WTC11 (cell line): ENCODE measurements around the gene NHLH2. TPM values are rescaled to one million over a fixed set of nuclear protein-coding genes. Genes with fewer than 3 reads are reported as not detected.

Source experiments
- ATAC-seq: fragments of 200-7000 bp; cut with Tn5 transposase; 2 replicates; pipeline ENCODE4 v1.10.0; 2021; ENCODE audit warnings: mild to moderate bottlenecking, moderate library complexity
- CTCF ChIA-PET: fragments of 300-600 bp; sonication (Branson Sonifier 250); formaldehyde crosslinking; loops from one replicate; lab custom pipeline; 2021; ENCODE audit warnings: antibody characterized with exemption; lab: Charles Lee
- POLR2A ChIA-PET: fragments of 350-600 bp; sonication (Branson Sonifier 250); formaldehyde crosslinking; loops from one replicate; lab custom pipeline; 2021; ENCODE audit warnings: antibody characterized with exemption; lab: Charles Lee
- DNase-seq: peaks from one replicate; pipeline ENCODE4 v3.0.0; 2021; ENCODE audit warnings: low spot score
- H3K27ac Mint-ChIP-seq: 2 replicates; pipeline ENCODE4 v1.8.0; 2021; ENCODE audit warnings: mixed read lengths
- H3K27me3 Mint-ChIP-seq: 2 replicates; pipeline ENCODE4 v1.8.0; 2021; ENCODE audit warnings: low read depth, mild to moderate bottlenecking, moderate library complexity, mixed read lengths
- H3K36me3 Mint-ChIP-seq: 2 replicates; pipeline ENCODE4 v1.8.0; 2021; ENCODE audit warnings: mixed read lengths
- H3K4me1 Mint-ChIP-seq: 2 replicates; pipeline ENCODE4 v1.8.0; 2022; ENCODE audit warnings: mixed read lengths
- H3K4me3 Mint-ChIP-seq: 2 replicates; pipeline ENCODE4 v1.8.0; 2021; ENCODE audit warnings: mild to moderate bottlenecking, moderate library complexity, mixed read lengths
- H3K9me3 Mint-ChIP-seq: 2 replicates; pipeline ENCODE4 v1.8.0; 2021; ENCODE audit warnings: mixed read lengths
- ARID4B ChIP-seq: sonication (generic); formaldehyde crosslinking; IDR thresholded peaks from 2 replicates; pipeline ENCODE4 v1.8.0; 2023; ENCODE audit warnings: missing genetic modification reagents, mild to moderate bottlenecking, borderline replicate concordance
- ATF3 ChIP-seq: sonication (generic); formaldehyde crosslinking; conservative IDR thresholded peaks from 2 replicates; pipeline ENCODE4 v1.8.1; 2022; ENCODE audit warnings: mild to moderate bottlenecking, missing genetic modification reagents
- ETV6 ChIP-seq: sonication (generic); formaldehyde crosslinking; IDR thresholded peaks from 2 replicates; pipeline ENCODE4 v1.8.1; 2022; ENCODE audit warnings: mild to moderate bottlenecking, missing genetic modification reagents
- JUN ChIP-seq: sonication (generic); formaldehyde crosslinking; IDR thresholded peaks from 2 replicates; pipeline ENCODE4 v1.8.0; 2023; ENCODE audit warnings: mild to moderate bottlenecking, missing genetic modification reagents
- OVOL2 ChIP-seq: fragments of 250-450 bp; sonication (Bioruptor Pico); IDR thresholded peaks from 2 replicates; pipeline ENCODE4 v1.9.0; 2021; ENCODE audit warnings: mild to moderate bottlenecking, borderline replicate concordance
- PRRX2 ChIP-seq: fragments of 250-450 bp; sonication (Bioruptor Pico); IDR thresholded peaks from 2 replicates; pipeline ENCODE4 v1.8.0; 2021; ENCODE audit warnings: mild to moderate bottlenecking
- SOX15 ChIP-seq: fragments of 250-450 bp; sonication (Bioruptor Pico); IDR thresholded peaks from 2 replicates; pipeline ENCODE4 v1.9.0; 2021; ENCODE audit warnings: mild to moderate bottlenecking
- TCF7 ChIP-seq: sonication (generic); formaldehyde crosslinking; IDR thresholded peaks from 2 replicates; pipeline ENCODE4 v1.8.0; 2022; ENCODE audit warnings: mild to moderate bottlenecking, low read depth, missing genetic modification reagents, moderate library complexity
- TEAD1 ChIP-seq: sonication (generic); formaldehyde crosslinking; IDR thresholded peaks from 2 replicates; pipeline ENCODE4 v1.8.0; 2022; ENCODE audit warnings: mild to moderate bottlenecking, missing genetic modification reagents
- ZNF138 ChIP-seq: sonication (generic); formaldehyde crosslinking; conservative IDR thresholded peaks from 2 replicates; pipeline ENCODE4 v1.8.1; 2022; ENCODE audit warnings: mild to moderate bottlenecking, moderate library complexity, missing genetic modification reagents
- ZNF263 ChIP-seq: sonication (generic); formaldehyde crosslinking; IDR thresholded peaks from 2 replicates; pipeline ENCODE4 v1.8.1; 2022; ENCODE audit warnings: low read depth, mild to moderate bottlenecking, moderate library complexity, missing genetic modification reagents
- ZSCAN18 ChIP-seq: fragments of 250-450 bp; sonication (Bioruptor Pico); IDR thresholded peaks from 2 replicates; pipeline ENCODE4 v2.1.2; 2022; ENCODE audit warnings: mild to moderate bottlenecking, moderate library complexity
- total RNA-seq: library from RNA; stranded (reverse); gene quantifications from 3 replicates; pipeline ENCODE4 v1.2.3, GENCODE V29; 2021
- TF ChIP-seq, protein P1 (sequence below): sonication (generic); formaldehyde crosslinking; IDR thresholded peaks from 2 replicates; pipeline ENCODE4 v1.8.1; 2022; ENCODE audit warnings: mild to moderate bottlenecking, moderate library complexity, missing genetic modification reagents
- TF ChIP-seq, protein P2 (sequence below): sonication (generic); formaldehyde crosslinking; IDR thresholded peaks from 2 replicates; pipeline ENCODE4 v1.8.1; 2022; ENCODE audit warnings: missing genetic modification reagents, borderline replicate concordance
- TF ChIP-seq, protein P3 (sequence below): fragments of 250-450 bp; sonication (Bioruptor Pico); IDR thresholded peaks from 2 replicates; pipeline ENCODE4 v1.9.0; 2021; ENCODE audit warnings: moderate library complexity, mild to moderate bottlenecking, inconsistent platforms, borderline replicate concordance
- TF ChIP-seq, protein P4 (sequence below): sonication (generic); formaldehyde crosslinking; IDR thresholded peaks from 2 replicates; pipeline ENCODE4 v1.8.0; 2023; ENCODE audit warnings: mild to moderate bottlenecking, missing genetic modification reagents
- TF ChIP-seq, protein P5 (sequence below): sonication (generic); formaldehyde crosslinking; IDR thresholded peaks from 2 replicates; pipeline ENCODE4 v1.8.1; 2023; ENCODE audit warnings: mild to moderate bottlenecking, missing genetic modification reagents

Gene NHLH2
- total RNA-seq, 1 experiment from 2014 or later = 4.3 TPM

DNA sequence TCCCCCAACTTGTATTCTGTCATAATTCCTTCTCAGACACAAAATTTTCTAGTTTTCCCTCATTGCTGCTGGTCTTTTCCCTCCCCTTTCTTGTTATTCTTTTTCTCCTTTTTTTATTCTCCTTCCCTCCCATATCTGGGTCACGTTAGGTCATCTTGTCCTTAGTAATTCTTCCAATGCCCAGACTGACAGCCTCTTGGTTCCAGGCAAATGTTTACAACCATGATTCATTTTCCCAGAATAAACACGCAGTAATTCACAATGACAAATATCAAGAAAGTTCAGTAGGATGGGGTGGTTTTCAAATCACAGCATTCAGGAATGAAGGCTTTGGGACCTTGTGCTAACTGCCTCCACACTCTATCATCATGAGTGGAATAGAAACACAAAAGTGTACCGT lies 25.2 kb downstream of the NHLH2 start:
- POLR2A ChIA-PET = no interaction called here
- no peak for DNase-seq
- H3K4me1 Mint-ChIP-seq = no peaks in the 10 kb centered on the region
- TF ChIP-seq ETV6 (CRISPR knock-in tag) (no peak), OVOL2 (CRISPR knock-in tag) (no peak), ZNF263 (no peak), TEAD1 (no peak), PRRX2 (CRISPR knock-in tag) (no peak), TCF7 (no peak), ZNF138 (CRISPR knock-in tag) (no peak), SOX15 (no peak), ARID4B (CRISPR knock-in tag) (no peak), JUN (CRISPR knock-in tag) (no peak), ZSCAN18 (CRISPR knock-in tag) (no peak), ATF3 (no peak)
- TF ChIP-seq, protein P1, sequence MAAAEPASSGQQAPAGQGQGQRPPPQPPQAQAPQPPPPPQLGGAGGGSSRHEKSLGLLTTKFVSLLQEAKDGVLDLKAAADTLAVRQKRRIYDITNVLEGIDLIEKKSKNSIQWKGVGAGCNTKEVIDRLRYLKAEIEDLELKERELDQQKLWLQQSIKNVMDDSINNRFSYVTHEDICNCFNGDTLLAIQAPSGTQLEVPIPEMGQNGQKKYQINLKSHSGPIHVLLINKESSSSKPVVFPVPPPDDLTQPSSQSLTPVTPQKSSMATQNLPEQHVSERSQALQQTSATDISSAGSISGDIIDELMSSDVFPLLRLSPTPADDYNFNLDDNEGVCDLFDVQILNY (CRISPR knock-in tag) = no peak
- TF ChIP-seq, protein P2, sequence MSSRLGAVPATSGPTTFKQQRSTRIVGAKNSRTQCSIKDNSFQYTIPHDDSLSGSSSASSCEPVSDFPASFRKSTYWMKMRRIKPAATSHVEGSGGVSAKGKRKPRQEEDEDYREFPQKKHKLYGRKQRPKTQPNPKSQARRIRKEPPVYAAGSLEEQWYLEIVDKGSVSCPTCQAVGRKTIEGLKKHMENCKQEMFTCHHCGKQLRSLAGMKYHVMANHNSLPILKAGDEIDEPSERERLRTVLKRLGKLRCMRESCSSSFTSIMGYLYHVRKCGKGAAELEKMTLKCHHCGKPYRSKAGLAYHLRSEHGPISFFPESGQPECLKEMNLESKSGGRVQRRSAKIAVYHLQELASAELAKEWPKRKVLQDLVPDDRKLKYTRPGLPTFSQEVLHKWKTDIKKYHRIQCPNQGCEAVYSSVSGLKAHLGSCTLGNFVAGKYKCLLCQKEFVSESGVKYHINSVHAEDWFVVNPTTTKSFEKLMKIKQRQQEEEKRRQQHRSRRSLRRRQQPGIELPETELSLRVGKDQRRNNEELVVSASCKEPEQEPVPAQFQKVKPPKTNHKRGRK = no peak
- TF ChIP-seq, protein P3, sequence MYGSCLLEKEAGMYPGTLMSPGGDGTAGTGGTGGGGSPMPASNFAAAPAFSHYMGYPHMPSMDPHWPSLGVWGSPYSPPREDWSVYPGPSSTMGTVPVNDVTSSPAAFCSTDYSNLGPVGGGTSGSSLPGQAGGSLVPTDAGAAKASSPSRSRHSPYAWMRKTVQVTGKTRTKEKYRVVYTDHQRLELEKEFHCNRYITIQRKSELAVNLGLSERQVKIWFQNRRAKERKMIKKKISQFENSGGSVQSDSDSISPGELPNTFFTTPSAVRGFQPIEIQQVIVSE (CRISPR knock-in tag) = no peak
- TF ChIP-seq, protein P4, sequence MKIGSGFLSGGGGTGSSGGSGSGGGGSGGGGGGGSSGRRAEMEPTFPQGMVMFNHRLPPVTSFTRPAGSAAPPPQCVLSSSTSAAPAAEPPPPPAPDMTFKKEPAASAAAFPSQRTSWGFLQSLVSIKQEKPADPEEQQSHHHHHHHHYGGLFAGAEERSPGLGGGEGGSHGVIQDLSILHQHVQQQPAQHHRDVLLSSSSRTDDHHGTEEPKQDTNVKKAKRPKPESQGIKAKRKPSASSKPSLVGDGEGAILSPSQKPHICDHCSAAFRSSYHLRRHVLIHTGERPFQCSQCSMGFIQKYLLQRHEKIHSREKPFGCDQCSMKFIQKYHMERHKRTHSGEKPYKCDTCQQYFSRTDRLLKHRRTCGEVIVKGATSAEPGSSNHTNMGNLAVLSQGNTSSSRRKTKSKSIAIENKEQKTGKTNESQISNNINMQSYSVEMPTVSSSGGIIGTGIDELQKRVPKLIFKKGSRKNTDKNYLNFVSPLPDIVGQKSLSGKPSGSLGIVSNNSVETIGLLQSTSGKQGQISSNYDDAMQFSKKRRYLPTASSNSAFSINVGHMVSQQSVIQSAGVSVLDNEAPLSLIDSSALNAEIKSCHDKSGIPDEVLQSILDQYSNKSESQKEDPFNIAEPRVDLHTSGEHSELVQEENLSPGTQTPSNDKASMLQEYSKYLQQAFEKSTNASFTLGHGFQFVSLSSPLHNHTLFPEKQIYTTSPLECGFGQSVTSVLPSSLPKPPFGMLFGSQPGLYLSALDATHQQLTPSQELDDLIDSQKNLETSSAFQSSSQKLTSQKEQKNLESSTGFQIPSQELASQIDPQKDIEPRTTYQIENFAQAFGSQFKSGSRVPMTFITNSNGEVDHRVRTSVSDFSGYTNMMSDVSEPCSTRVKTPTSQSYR (CRISPR knock-in tag) = no peak
- TF ChIP-seq, protein P5, sequence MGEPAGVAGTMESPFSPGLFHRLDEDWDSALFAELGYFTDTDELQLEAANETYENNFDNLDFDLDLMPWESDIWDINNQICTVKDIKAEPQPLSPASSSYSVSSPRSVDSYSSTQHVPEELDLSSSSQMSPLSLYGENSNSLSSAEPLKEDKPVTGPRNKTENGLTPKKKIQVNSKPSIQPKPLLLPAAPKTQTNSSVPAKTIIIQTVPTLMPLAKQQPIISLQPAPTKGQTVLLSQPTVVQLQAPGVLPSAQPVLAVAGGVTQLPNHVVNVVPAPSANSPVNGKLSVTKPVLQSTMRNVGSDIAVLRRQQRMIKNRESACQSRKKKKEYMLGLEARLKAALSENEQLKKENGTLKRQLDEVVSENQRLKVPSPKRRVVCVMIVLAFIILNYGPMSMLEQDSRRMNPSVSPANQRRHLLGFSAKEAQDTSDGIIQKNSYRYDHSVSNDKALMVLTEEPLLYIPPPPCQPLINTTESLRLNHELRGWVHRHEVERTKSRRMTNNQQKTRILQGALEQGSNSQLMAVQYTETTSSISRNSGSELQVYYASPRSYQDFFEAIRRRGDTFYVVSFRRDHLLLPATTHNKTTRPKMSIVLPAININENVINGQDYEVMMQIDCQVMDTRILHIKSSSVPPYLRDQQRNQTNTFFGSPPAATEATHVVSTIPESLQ (CRISPR knock-in tag) = no peak
- TF ChIP-seq, all 79 proteins: peak for 0
- peaks cover 3% of the 10 kb centered on the region; the same call in 1 of the 2 replicates for H3K27me3 Mint-ChIP-seq
- H3K9me3 Mint-ChIP-seq = no peaks in the 10 kb centered on the region
- no peak for ATAC-seq
- no peak overlapping the region for H3K27ac Mint-ChIP-seq
- CTCF ChIA-PET = interaction anchor here (1.3 kb wide), 1 partner anchor 166 kb away, joined by 5 read pairs; no protein-coding TSS in a partner anchor
- H3K36me3 Mint-ChIP-seq = no peaks in the 10 kb centered on the region
- H3K4me3 Mint-ChIP-seq = no peak overlapping the region
